ENCODE measurements around the gene ST3GAL3.

DNA sequence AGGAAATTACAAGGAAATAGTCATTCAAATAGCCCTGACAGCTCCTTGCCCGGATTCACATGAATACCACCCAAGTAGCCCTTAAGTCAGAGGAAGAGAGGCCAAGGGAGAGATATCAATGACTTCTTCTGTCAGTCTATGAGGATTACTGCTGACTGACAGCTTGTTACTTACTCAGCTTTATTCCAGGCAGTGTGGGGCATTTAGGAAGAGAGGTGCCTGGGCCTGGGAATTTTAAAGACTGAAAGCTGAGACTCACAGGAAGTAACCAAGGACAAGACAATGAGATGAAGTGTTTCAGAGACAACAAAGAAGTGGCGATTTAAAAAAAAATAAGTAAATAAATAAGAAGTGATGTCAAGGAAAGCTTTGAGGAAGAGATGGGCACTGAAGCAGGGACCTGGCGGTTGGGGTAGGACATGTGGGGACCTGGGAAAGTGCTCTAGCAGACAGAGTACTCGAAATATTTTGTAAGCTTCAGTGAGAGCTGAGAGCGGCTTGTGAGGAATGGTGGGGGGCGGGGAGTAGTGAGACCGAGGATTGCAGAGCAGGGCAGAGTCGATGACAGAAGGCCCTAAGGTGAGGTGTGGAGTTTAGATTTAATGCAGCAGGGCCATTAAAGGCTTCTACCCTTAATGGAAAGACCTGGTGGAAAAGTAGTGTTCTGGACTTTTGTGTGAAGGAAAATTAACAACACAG, 58.9 kb downstream of the ST3GAL3 start:
- TF ChIP-seq GABPA (IDR thresholded peaks at IDR 0.05; ENCODE audit: low read depth) (no peak), POLR2AphosphoS5 (IDR thresholded peaks at IDR 0.05; ENCODE audit: low read depth) (no peak)
- TF ChIP-seq, protein P1, sequence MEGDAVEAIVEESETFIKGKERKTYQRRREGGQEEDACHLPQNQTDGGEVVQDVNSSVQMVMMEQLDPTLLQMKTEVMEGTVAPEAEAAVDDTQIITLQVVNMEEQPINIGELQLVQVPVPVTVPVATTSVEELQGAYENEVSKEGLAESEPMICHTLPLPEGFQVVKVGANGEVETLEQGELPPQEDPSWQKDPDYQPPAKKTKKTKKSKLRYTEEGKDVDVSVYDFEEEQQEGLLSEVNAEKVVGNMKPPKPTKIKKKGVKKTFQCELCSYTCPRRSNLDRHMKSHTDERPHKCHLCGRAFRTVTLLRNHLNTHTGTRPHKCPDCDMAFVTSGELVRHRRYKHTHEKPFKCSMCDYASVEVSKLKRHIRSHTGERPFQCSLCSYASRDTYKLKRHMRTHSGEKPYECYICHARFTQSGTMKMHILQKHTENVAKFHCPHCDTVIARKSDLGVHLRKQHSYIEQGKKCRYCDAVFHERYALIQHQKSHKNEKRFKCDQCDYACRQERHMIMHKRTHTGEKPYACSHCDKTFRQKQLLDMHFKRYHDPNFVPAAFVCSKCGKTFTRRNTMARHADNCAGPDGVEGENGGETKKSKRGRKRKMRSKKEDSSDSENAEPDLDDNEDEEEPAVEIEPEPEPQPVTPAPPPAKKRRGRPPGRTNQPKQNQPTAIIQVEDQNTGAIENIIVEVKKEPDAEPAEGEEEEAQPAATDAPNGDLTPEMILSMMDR (IDR thresholded peaks at IDR 0.05; ENCODE audit: insufficient read depth, low read length): no peak
- TF ChIP-seq, protein P2, sequence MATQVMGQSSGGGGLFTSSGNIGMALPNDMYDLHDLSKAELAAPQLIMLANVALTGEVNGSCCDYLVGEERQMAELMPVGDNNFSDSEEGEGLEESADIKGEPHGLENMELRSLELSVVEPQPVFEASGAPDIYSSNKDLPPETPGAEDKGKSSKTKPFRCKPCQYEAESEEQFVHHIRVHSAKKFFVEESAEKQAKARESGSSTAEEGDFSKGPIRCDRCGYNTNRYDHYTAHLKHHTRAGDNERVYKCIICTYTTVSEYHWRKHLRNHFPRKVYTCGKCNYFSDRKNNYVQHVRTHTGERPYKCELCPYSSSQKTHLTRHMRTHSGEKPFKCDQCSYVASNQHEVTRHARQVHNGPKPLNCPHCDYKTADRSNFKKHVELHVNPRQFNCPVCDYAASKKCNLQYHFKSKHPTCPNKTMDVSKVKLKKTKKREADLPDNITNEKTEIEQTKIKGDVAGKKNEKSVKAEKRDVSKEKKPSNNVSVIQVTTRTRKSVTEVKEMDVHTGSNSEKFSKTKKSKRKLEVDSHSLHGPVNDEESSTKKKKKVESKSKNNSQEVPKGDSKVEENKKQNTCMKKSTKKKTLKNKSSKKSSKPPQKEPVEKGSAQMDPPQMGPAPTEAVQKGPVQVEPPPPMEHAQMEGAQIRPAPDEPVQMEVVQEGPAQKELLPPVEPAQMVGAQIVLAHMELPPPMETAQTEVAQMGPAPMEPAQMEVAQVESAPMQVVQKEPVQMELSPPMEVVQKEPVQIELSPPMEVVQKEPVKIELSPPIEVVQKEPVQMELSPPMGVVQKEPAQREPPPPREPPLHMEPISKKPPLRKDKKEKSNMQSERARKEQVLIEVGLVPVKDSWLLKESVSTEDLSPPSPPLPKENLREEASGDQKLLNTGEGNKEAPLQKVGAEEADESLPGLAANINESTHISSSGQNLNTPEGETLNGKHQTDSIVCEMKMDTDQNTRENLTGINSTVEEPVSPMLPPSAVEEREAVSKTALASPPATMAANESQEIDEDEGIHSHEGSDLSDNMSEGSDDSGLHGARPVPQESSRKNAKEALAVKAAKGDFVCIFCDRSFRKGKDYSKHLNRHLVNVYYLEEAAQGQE (IDR thresholded peaks at IDR 0.05; ENCODE audit: insufficient replicate concordance, low read depth): no peak

Data from HL-60 (cell line).